ENCODE results near the gene IRF9.
A peak's percentile ranks its signal among the peaks of the same experiment; 100 is the strongest.

Gene IRF9, protein sequence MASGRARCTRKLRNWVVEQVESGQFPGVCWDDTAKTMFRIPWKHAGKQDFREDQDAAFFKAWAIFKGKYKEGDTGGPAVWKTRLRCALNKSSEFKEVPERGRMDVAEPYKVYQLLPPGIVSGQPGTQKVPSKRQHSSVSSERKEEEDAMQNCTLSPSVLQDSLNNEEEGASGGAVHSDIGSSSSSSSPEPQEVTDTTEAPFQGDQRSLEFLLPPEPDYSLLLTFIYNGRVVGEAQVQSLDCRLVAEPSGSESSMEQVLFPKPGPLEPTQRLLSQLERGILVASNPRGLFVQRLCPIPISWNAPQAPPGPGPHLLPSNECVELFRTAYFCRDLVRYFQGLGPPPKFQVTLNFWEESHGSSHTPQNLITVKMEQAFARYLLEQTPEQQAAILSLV

GRCh38 chr14:24160850-24161804, at the start of gene IRF9:
Gene IRF9, plus strand, starts transcription at chr14:24161265. Its CDS starts 880 bp downstream, at chr14:24162145.
- 0 out of 2 replicates have a peak within 1 kb of the TSS, but pooled peaks have one; percentile 13 for H3K27ac ChIP-seq (ENCODE audit: extremely low read depth, low read depth, low read length)
- TF ChIP-seq FEZF1 (tag by site-specific recombination; IDR thresholded peaks at IDR 0.05) (no peak), ZNF473 (tag by site-specific recombination; IDR thresholded peaks at IDR 0.05) (no peak), PBX3 (CRISPR knock-in tag; IDR thresholded peaks at IDR 0.05) (no peak; the same call in 1 of the 2 replicates), ZNF596 (tag by site-specific recombination; IDR thresholded peaks at IDR 0.05) (no peak), ZNF302 (tag by site-specific recombination; IDR thresholded peaks at IDR 0.05; ENCODE audit: low read depth) (no peak), ZNF837 (tag by site-specific recombination; IDR thresholded peaks at IDR 0.05) (no peak), ZFP37 (tag by site-specific recombination; IDR thresholded peaks at IDR 0.05) (no peak), TRIM28 (IDR thresholded peaks at IDR 0.05; ENCODE audit: borderline replicate concordance, low read length) (peak; percentile 74), KLF17 (tag by site-specific recombination; IDR thresholded peaks at IDR 0.05) (peak; percentile 94), ZNF391 (tag by site-specific recombination; IDR thresholded peaks at IDR 0.05; ENCODE audit: borderline replicate concordance, low read depth) (peak; percentile 59; the same call in 1 of the 2 replicates), ZNF629 (tag by site-specific recombination; IDR thresholded peaks at IDR 0.05) (peak; percentile 86), ZFP69B (tag by site-specific recombination; IDR thresholded peaks at IDR 0.05) (peak; percentile 74), ZNF791 (tag by site-specific recombination; IDR thresholded peaks at IDR 0.05) (no peak), ZNF184 (tag by site-specific recombination; IDR thresholded peaks at IDR 0.05) (peak; percentile 86), ZNF600 (tag by site-specific recombination; IDR thresholded peaks at IDR 0.05) (no peak), ZNF2 (tag by site-specific recombination; IDR thresholded peaks at IDR 0.05) (peak; percentile 89), ZNF223 (tag by site-specific recombination; IDR thresholded peaks at IDR 0.05) (no peak), ELK4 (IDR thresholded peaks at IDR 0.05; ENCODE audit: borderline replicate concordance, low read depth, low read length) (no peak), TSHZ1 (tag by site-specific recombination; IDR thresholded peaks at IDR 0.05; ENCODE audit: borderline replicate concordance) (0 out of 2 replicates have a peak, but pooled peaks have one; percentile 12), ZNF623 (tag by site-specific recombination; IDR thresholded peaks at IDR 0.05) (0 out of 2 replicates have a peak, but pooled peaks have one; percentile 13), ZXDB (tag by site-specific recombination; IDR thresholded peaks at IDR 0.05) (peak; percentile 89), KLF8 (tag by site-specific recombination; IDR thresholded peaks at IDR 0.05) (peak; percentile 90), ZNF114 (tag by site-specific recombination; IDR thresholded peaks at IDR 0.05) (no peak), ZNF560 (tag by site-specific recombination; IDR thresholded peaks at IDR 0.05; ENCODE audit: borderline replicate concordance) (no peak), ZNF521 (tag by site-specific recombination; IDR thresholded peaks at IDR 0.05) (no peak)
- TF ChIP-seq, protein P1, sequence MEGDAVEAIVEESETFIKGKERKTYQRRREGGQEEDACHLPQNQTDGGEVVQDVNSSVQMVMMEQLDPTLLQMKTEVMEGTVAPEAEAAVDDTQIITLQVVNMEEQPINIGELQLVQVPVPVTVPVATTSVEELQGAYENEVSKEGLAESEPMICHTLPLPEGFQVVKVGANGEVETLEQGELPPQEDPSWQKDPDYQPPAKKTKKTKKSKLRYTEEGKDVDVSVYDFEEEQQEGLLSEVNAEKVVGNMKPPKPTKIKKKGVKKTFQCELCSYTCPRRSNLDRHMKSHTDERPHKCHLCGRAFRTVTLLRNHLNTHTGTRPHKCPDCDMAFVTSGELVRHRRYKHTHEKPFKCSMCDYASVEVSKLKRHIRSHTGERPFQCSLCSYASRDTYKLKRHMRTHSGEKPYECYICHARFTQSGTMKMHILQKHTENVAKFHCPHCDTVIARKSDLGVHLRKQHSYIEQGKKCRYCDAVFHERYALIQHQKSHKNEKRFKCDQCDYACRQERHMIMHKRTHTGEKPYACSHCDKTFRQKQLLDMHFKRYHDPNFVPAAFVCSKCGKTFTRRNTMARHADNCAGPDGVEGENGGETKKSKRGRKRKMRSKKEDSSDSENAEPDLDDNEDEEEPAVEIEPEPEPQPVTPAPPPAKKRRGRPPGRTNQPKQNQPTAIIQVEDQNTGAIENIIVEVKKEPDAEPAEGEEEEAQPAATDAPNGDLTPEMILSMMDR (tag by site-specific recombination; IDR thresholded peaks at IDR 0.05), result peak; percentile 95

More at GRCh38 chr14:24160850-24161804, at the start of gene IRF9:
- ChIA-PET POLR2A (interaction anchor here (0.7 to 3.8 kb wide), 19 partner anchors 9 to 110 kb away, joined by 3 to 44 read pairs (median 8); partner anchors contain the start of genes CHMP4A, DCAF11, EMC9 and IPO4), CTCF (interaction anchor here (0.7 to 3.9 kb wide), 32 partner anchors 10 to 149 kb away, joined by 3 to 34 read pairs (median 4); partner anchors contain the start of genes DCAF11, EMC9, IPO4 and NRL)
- Histone ChIP-seq H3K36me3 (ENCODE audit: control insufficient read depth in 2 of 2, insufficient read depth in 1 of 2, low read length in 2 of 2) (peaks cover 19 to 75% of the 10 kb centered on the region in 2 experiments), H3K9me3 (ENCODE audit: control insufficient read depth, insufficient read depth, low read depth, low read length) (no peaks in the 10 kb centered on the region), H3K4me3 (ENCODE audit: low read depth, low read length) (peak within 1 kb of the TSS; percentile 46), H3K4me1 (ENCODE audit: control insufficient read depth, insufficient read depth, low read length) (peaks cover 5% of the 10 kb centered on the region)
